ENCODE results near the gene DNAH17. TPM values are rescaled to one million over a fixed set of nuclear protein-coding genes. Genes with fewer than 3 reads are reported as not detected.

Gene DNAH17
- total and polyA plus RNA-seq, 2 donors: 0.28 to 0.30 TPM

GRCh38 chr17:78406920-78407319 lies 170.3 kb downstream of the DNAH17 start:
- WGBS: 95% methylated on average over 8 of the region's 8 CpGs
- no peaks in the 10 kb centered on the region for H3K9me3 ChIP-seq (ENCODE audit: control insufficient read depth in 2 of 2, insufficient read depth in 1 of 2, low read length in 1 of 2)
- peaks cover 76 to 77% of the 10 kb centered on the region in 2 donors for H3K36me3 ChIP-seq (ENCODE audit: control insufficient read depth in 2 of 2, insufficient read depth in 2 of 2, low read length in 1 of 2)
- peaks cover 0 to 5% of the 10 kb centered on the region in 2 donors for H3K4me1 ChIP-seq (ENCODE audit: control insufficient read depth in 2 of 2, insufficient read depth in 2 of 2, low read length in 2 of 2)
- H3K4me3 ChIP-seq (ENCODE audit: low read length in 2 of 2): no peak overlapping the region
- no peaks in the 10 kb centered on the region for H3K27me3 ChIP-seq (ENCODE audit: control insufficient read depth in 2 of 2, insufficient read depth in 1 of 2, low read length in 1 of 2)
- DNase-seq (ENCODE audit: low read depth in 6 of 9, low spot score in 9 of 9): no peak
- H3K27ac ChIP-seq (ENCODE audit: low read depth in 1 of 2, low read length in 1 of 2): no peak overlapping the region

GRCh38 chr17:78406396-78406795 lies 170.8 kb downstream of the DNAH17 start:
- no peak for DNase-seq (ENCODE audit: low read depth in 6 of 9, low spot score in 9 of 9)
- Histone ChIP-seq H3K36me3 (ENCODE audit: control insufficient read depth in 2 of 2, insufficient read depth in 2 of 2, low read length in 1 of 2) (peaks cover 77 to 82% of the 10 kb centered on the region in 2 donors), H3K4me1 (ENCODE audit: control insufficient read depth in 2 of 2, insufficient read depth in 2 of 2, low read length in 2 of 2) (peaks cover 0 to 5% of the 10 kb centered on the region in 2 donors), H3K4me3 (ENCODE audit: low read length in 2 of 2) (no peak overlapping the region), H3K9me3 (ENCODE audit: control insufficient read depth in 2 of 2, insufficient read depth in 1 of 2, low read length in 1 of 2) (no peaks in the 10 kb centered on the region), H3K27ac (ENCODE audit: low read depth in 1 of 2, low read length in 1 of 2) (no peak overlapping the region), H3K27me3 (ENCODE audit: control insufficient read depth in 2 of 2, insufficient read depth in 1 of 2, low read length in 1 of 2) (no peaks in the 10 kb centered on the region)
- 97% methylated on average over 6 of the region's 6 CpGs for WGBS

- no peak for DNase-seq (ENCODE audit: low read depth in 6 of 9, low spot score in 9 of 9)
- H3K27me3 ChIP-seq (ENCODE audit: control insufficient read depth in 2 of 2, insufficient read depth in 1 of 2, low read length in 1 of 2): no peaks in the 10 kb centered on the region
- no peaks in the 10 kb centered on the region for H3K9me3 ChIP-seq (ENCODE audit: control insufficient read depth in 2 of 2, insufficient read depth in 1 of 2, low read length in 1 of 2)
- H3K36me3 ChIP-seq (ENCODE audit: control insufficient read depth in 2 of 2, insufficient read depth in 2 of 2, low read length in 1 of 2): peaks cover 84 to 92% of the 10 kb centered on the region in 2 donors
- WGBS: 98% methylated on average over 14 of the region's 14 CpGs
- H3K27ac ChIP-seq (ENCODE audit: low read depth in 1 of 2, low read length in 1 of 2): no peak overlapping the region
- H3K4me3 ChIP-seq (ENCODE audit: low read length in 2 of 2): no peak overlapping the region
- H3K4me1 ChIP-seq (ENCODE audit: control insufficient read depth in 2 of 2, insufficient read depth in 2 of 2, low read length in 2 of 2): peaks cover 0 to 5% of the 10 kb centered on the region in 2 donors
Measured at GRCh38 chr17:78403822-78404221, 173.4 kb downstream of the DNAH17 start.

DNA sequence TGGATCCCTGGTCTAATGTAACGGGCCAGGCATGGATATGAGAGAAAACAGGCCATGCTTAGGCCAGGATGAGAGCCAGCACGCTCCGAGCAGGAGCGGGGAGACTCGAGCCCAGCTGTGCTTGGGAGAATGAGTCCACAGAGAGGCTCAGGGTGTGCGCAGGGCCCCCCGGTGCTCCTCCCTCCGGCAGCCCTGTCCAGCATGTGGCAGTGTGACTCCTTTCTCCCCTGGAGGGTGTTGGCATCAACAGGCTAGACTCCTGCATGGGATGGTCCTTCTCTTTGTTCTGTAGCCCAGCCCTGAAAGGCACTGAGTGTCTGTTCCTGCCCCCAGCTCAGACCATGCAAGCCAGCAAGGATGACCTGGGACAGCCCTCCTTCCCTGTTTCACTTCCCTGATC lies 175.3 kb downstream of the DNAH17 start:
- Histone ChIP-seq H3K4me3 (ENCODE audit: low read length in 2 of 2) (no peak overlapping the region), H3K9me3 (ENCODE audit: control insufficient read depth in 2 of 2, insufficient read depth in 1 of 2, low read length in 1 of 2) (no peaks in the 10 kb centered on the region), H3K4me1 (ENCODE audit: control insufficient read depth in 2 of 2, insufficient read depth in 2 of 2, low read length in 2 of 2) (no peaks in the 10 kb centered on the region), H3K27me3 (ENCODE audit: control insufficient read depth in 2 of 2, insufficient read depth in 1 of 2, low read length in 1 of 2) (no peaks in the 10 kb centered on the region), H3K27ac (ENCODE audit: low read depth in 1 of 2, low read length in 1 of 2) (peak overlapping the region in 1 of 2 donors; percentile 36), H3K36me3 (ENCODE audit: control insufficient read depth in 2 of 2, insufficient read depth in 2 of 2, low read length in 1 of 2) (peaks cover 91% of the 10 kb centered on the region in 2 donors)
- no peak for DNase-seq (ENCODE audit: low read depth in 6 of 9, low spot score in 9 of 9)
- WGBS: 94% methylated on average over 8 of the region's 8 CpGs

- H3K4me3 ChIP-seq (ENCODE audit: low read length in 2 of 2): no peak overlapping the region
- H3K9me3 ChIP-seq (ENCODE audit: control insufficient read depth in 2 of 2, insufficient read depth in 1 of 2, low read length in 1 of 2): no peaks in the 10 kb centered on the region
- H3K27me3 ChIP-seq (ENCODE audit: control insufficient read depth in 2 of 2, insufficient read depth in 1 of 2, low read length in 1 of 2): no peaks in the 10 kb centered on the region
- 95% methylated on average over 6 of the region's 6 CpGs for WGBS
- peak overlapping the region in 1 of 2 donors; percentile 39 for H3K27ac ChIP-seq (ENCODE audit: low read depth in 1 of 2, low read length in 1 of 2)
- peaks cover 91% of the 10 kb centered on the region in 2 donors for H3K36me3 ChIP-seq (ENCODE audit: control insufficient read depth in 2 of 2, insufficient read depth in 2 of 2, low read length in 1 of 2)
- no peaks in the 10 kb centered on the region for H3K4me1 ChIP-seq (ENCODE audit: control insufficient read depth in 2 of 2, insufficient read depth in 2 of 2, low read length in 2 of 2)
- no peak for DNase-seq (ENCODE audit: low read depth in 6 of 9, low spot score in 9 of 9)
Measured at GRCh38 chr17:78401246-78401645, 175.9 kb downstream of the DNAH17 start.

- 91% methylated on average over 17 of the region's 17 CpGs for WGBS
- Histone ChIP-seq H3K4me3 (ENCODE audit: low read length in 2 of 2) (no peak overlapping the region), H3K27me3 (ENCODE audit: control insufficient read depth in 2 of 2, insufficient read depth in 1 of 2, low read length in 1 of 2) (no peaks in the 10 kb centered on the region), H3K36me3 (ENCODE audit: control insufficient read depth in 2 of 2, insufficient read depth in 2 of 2, low read length in 1 of 2) (peaks cover 92 to 94% of the 10 kb centered on the region in 2 donors), H3K9me3 (ENCODE audit: control insufficient read depth in 2 of 2, insufficient read depth in 1 of 2, low read length in 1 of 2) (no peaks in the 10 kb centered on the region), H3K27ac (ENCODE audit: low read depth in 1 of 2, low read length in 1 of 2) (peak overlapping the region in 1 of 2 donors; percentile 39), H3K4me1 (ENCODE audit: control insufficient read depth in 2 of 2, insufficient read depth in 2 of 2, low read length in 2 of 2) (no peaks in the 10 kb centered on the region)
- no peak for DNase-seq (ENCODE audit: low read depth in 6 of 9, low spot score in 9 of 9)
Measured at GRCh38 chr17:78400581-78401240, 176.5 kb downstream of the DNAH17 start.

DNA sequence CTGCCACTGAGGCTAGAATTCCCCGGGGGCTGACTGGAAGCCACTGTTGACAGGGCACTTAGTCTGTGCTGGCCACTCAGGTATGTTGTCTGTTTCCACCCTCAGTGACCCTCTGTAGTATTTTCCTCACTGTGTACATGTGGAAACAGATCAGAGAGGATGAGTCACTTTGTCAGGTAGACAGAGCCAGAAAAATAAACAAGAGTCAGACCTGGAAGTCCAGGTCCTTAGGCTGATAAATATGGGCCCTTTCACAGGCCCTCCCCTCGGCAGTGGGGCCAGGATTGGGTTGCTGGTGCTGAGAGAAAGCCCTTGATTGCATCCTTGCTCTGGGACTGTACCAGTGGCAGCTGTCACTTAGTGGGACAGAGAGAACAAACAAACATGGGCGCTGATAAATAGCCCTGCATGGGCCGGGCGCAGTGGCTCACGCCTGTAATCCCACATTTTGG lies 177.5 kb downstream of the DNAH17 start:
- no peaks in the 10 kb centered on the region for H3K4me1 ChIP-seq (ENCODE audit: control insufficient read depth in 2 of 2, insufficient read depth in 2 of 2, low read length in 2 of 2)
- WGBS: 97% methylated on average over 6 of the region's 6 CpGs
- no peak overlapping the region for H3K4me3 ChIP-seq (ENCODE audit: low read length in 2 of 2)
- H3K36me3 ChIP-seq (ENCODE audit: control insufficient read depth in 2 of 2, insufficient read depth in 2 of 2, low read length in 1 of 2): peaks cover 94 to 96% of the 10 kb centered on the region in 2 donors
- H3K27me3 ChIP-seq (ENCODE audit: control insufficient read depth in 2 of 2, insufficient read depth in 1 of 2, low read length in 1 of 2): no peaks in the 10 kb centered on the region
- no peaks in the 10 kb centered on the region for H3K9me3 ChIP-seq (ENCODE audit: control insufficient read depth in 2 of 2, insufficient read depth in 1 of 2, low read length in 1 of 2)
- no peak overlapping the region for H3K27ac ChIP-seq (ENCODE audit: low read depth in 1 of 2, low read length in 1 of 2)
- no peak for DNase-seq (ENCODE audit: low read depth in 6 of 9, low spot score in 9 of 9)

- peak overlapping the region in 1 of 2 donors; percentile 9 for H3K27ac ChIP-seq (ENCODE audit: low read depth in 1 of 2, low read length in 1 of 2)
- no peak overlapping the region for H3K4me3 ChIP-seq (ENCODE audit: low read length in 2 of 2)
- no peaks in the 10 kb centered on the region for H3K4me1 ChIP-seq (ENCODE audit: control insufficient read depth in 2 of 2, insufficient read depth in 2 of 2, low read length in 2 of 2)
- no peaks in the 10 kb centered on the region for H3K27me3 ChIP-seq (ENCODE audit: control insufficient read depth in 2 of 2, insufficient read depth in 1 of 2, low read length in 1 of 2)
- no peaks in the 10 kb centered on the region for H3K9me3 ChIP-seq (ENCODE audit: control insufficient read depth in 2 of 2, insufficient read depth in 1 of 2, low read length in 1 of 2)
- peaks cover 93 to 94% of the 10 kb centered on the region in 2 donors for H3K36me3 ChIP-seq (ENCODE audit: control insufficient read depth in 2 of 2, insufficient read depth in 2 of 2, low read length in 1 of 2)
- DNase-seq (ENCODE audit: low read depth in 6 of 9, low spot score in 9 of 9): no peak
- 97% methylated on average over 28 of the region's 28 CpGs for WGBS
Measured at GRCh38 chr17:78399028-78399692, 178.0 kb downstream of the DNAH17 start.

- no peaks in the 10 kb centered on the region for H3K27me3 ChIP-seq (ENCODE audit: control insufficient read depth in 2 of 2, insufficient read depth in 1 of 2, low read length in 1 of 2)
- peaks cover 93 to 94% of the 10 kb centered on the region in 2 donors for H3K36me3 ChIP-seq (ENCODE audit: control insufficient read depth in 2 of 2, insufficient read depth in 2 of 2, low read length in 1 of 2)
- no peak overlapping the region for H3K27ac ChIP-seq (ENCODE audit: low read depth in 1 of 2, low read length in 1 of 2)
- whole genome bisulfite sequencing: over 99% methylated on average over 3 of the region's 3 CpGs
- no peak overlapping the region for H3K4me3 ChIP-seq (ENCODE audit: low read length in 2 of 2)
- no peak for DNase-seq (ENCODE audit: low read depth in 6 of 9, low spot score in 9 of 9)
- no peaks in the 10 kb centered on the region for H3K9me3 ChIP-seq (ENCODE audit: control insufficient read depth in 2 of 2, insufficient read depth in 1 of 2, low read length in 1 of 2)
- no peaks in the 10 kb centered on the region for H3K4me1 ChIP-seq (ENCODE audit: control insufficient read depth in 2 of 2, insufficient read depth in 2 of 2, low read length in 2 of 2)
Measured at GRCh38 chr17:78398390-78398789, 178.8 kb downstream of the DNAH17 start.
